Neural crest cell (in vitro differentiated cells): ENCODE results near the gene EDNRB. TPM values are rescaled to one million over a fixed set of nuclear protein-coding genes. Genes with fewer than 3 reads are reported as not detected.

Source experiments
- DNase-seq: peaks from one replicate; pipeline ENCODE4 v3.0.0; 2021; ENCODE audit warnings: low read depth, mixed read lengths, low spot score
- H3K27ac Mint-ChIP-seq: one replicate; pipeline ENCODE4 v1.8.0; 2021; ENCODE audit warnings: mild to moderate bottlenecking, mixed read lengths; ENCODE audit not compliant: unreplicated experiment
- H3K27me3 Mint-ChIP-seq: 2 replicates; pipeline ENCODE4 v1.8.0; 2021; ENCODE audit warnings: low read depth, mild to moderate bottlenecking, mixed read lengths
- H3K36me3 Mint-ChIP-seq: 2 replicates; pipeline ENCODE4 v1.8.0; 2021; ENCODE audit warnings: low read depth, mild to moderate bottlenecking, mixed read lengths
- H3K4me1 Mint-ChIP-seq: 2 replicates; pipeline ENCODE4 v1.8.0; 2021; ENCODE audit warnings: mixed read lengths
- H3K4me3 Mint-ChIP-seq: one replicate; pipeline ENCODE4 v1.8.0; 2021; ENCODE audit warnings: mild to moderate bottlenecking, mixed read lengths
- H3K9me3 Mint-ChIP-seq: 2 replicates; pipeline ENCODE4 v1.8.0; 2021; ENCODE audit warnings: mixed read lengths
- CTCF ChIP-seq: fragments of 200-600 bp; sonication (generic); conservative IDR thresholded peaks from 2 replicates; pipeline ENCODE4 v1.5.0; 2021; ENCODE audit warnings: antibody characterized with exemption, mild to moderate bottlenecking
- total RNA-seq: library from RNA; stranded (reverse); gene quantifications from 2 replicates; pipeline ENCODE4 v1.2.1, GENCODE V29; 2021

Gene EDNRB
- total RNA-seq, 1 donor from 2014 or later = 27.9 TPM

GRCh38 chr13:77896977-77897376 lies 21.7 kb downstream of the EDNRB start:
- Mint-ChIP-seq H3K9me3 (no peaks in the 10 kb centered on the region), H3K27me3 (no peaks in the 10 kb centered on the region), H3K36me3 (peaks cover 9% of the 10 kb centered on the region), H3K4me3 (no peak overlapping the region), H3K4me1 (peaks cover 61% of the 10 kb centered on the region), H3K27ac (peak overlapping the region; percentile 30)
- no peak for TF ChIP-seq CTCF
- no peak for DNase-seq

- H3K27me3 Mint-ChIP-seq = no peaks in the 10 kb centered on the region
- no peak for TF ChIP-seq CTCF
- H3K36me3 Mint-ChIP-seq = peaks cover 9% of the 10 kb centered on the region
- no peak for DNase-seq
- H3K4me1 Mint-ChIP-seq = peaks cover 65% of the 10 kb centered on the region
- H3K9me3 Mint-ChIP-seq = no peaks in the 10 kb centered on the region
- H3K4me3 Mint-ChIP-seq = no peak overlapping the region
- peak overlapping the region; percentile 62 for H3K27ac Mint-ChIP-seq
These were observed 22.1 kb downstream of the EDNRB start for GRCh38 chr13:77896536-77896935.

- TF ChIP-seq CTCF = no peak
- no peak for DNase-seq
- Mint-ChIP-seq H3K36me3 (peaks cover 6% of the 10 kb centered on the region), H3K4me3 (no peak overlapping the region), H3K27ac (peak overlapping the region; percentile 32), H3K9me3 (peaks cover 4% of the 10 kb centered on the region), H3K4me1 (peaks cover 65% of the 10 kb centered on the region), H3K27me3 (no peaks in the 10 kb centered on the region)
These were observed 23.9 kb downstream of the EDNRB start for GRCh38 chr13:77894743-77895142.

- Mint-ChIP-seq H3K4me3 (peak overlapping the region; percentile 7), H3K27ac (peak overlapping the region; percentile 1), H3K27me3 (no peaks in the 10 kb centered on the region), H3K36me3 (peaks cover 3% of the 10 kb centered on the region), H3K4me1 (peaks cover 51% of the 10 kb centered on the region), H3K9me3 (peaks cover 4% of the 10 kb centered on the region)
- TF ChIP-seq CTCF = no peak
- peak; percentile 2 for DNase-seq
These were observed 25.6 kb downstream of the EDNRB start for GRCh38 chr13:77893066-77893465.

- Mint-ChIP-seq H3K9me3 (peaks cover 4% of the 10 kb centered on the region), H3K4me1 (peaks cover 45% of the 10 kb centered on the region), H3K27ac (peak overlapping the region; percentile 17), H3K27me3 (no peaks in the 10 kb centered on the region), H3K36me3 (peaks cover 3% of the 10 kb centered on the region), H3K4me3 (no peak overlapping the region)
- DNase-seq = no peak
- no peak for TF ChIP-seq CTCF
These were observed 26.1 kb downstream of the EDNRB start for GRCh38 chr13:77892491-77892890.

GRCh38 chr13:77891486-77891885 lies 27.1 kb downstream of the EDNRB start:
- no peak overlapping the region for H3K4me3 Mint-ChIP-seq
- peaks cover 39% of the 10 kb centered on the region for H3K4me1 Mint-ChIP-seq
- DNase-seq = no peak
- H3K27me3 Mint-ChIP-seq = no peaks in the 10 kb centered on the region
- H3K9me3 Mint-ChIP-seq = peaks cover 10% of the 10 kb centered on the region
- TF ChIP-seq CTCF = no peak
- H3K36me3 Mint-ChIP-seq = peaks cover 3% of the 10 kb centered on the region
- H3K27ac Mint-ChIP-seq = peak overlapping the region; percentile 46
